ENCODE measurements around the gene MTMR3.

DNA sequence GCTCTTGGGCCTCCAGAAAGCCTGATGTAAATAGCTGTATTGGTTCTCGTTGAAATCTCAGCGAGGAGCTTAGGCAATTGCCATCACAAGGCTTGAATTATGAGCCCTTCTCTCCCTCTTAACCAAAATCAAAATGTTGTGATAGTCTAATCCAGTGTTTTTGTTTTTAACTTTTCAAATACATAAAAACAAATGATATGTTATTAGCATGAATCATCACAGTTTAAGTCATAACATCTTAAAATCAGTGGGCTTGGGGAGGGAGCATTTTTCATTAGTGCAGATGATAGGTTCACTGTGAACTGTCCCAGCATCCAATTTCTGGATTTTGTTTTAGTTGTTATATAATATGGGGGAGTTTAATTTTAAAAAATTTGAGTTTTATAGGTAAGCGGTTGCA, 148.4 kb downstream of the MTMR3 start:
- TF ChIP-seq, protein P1, sequence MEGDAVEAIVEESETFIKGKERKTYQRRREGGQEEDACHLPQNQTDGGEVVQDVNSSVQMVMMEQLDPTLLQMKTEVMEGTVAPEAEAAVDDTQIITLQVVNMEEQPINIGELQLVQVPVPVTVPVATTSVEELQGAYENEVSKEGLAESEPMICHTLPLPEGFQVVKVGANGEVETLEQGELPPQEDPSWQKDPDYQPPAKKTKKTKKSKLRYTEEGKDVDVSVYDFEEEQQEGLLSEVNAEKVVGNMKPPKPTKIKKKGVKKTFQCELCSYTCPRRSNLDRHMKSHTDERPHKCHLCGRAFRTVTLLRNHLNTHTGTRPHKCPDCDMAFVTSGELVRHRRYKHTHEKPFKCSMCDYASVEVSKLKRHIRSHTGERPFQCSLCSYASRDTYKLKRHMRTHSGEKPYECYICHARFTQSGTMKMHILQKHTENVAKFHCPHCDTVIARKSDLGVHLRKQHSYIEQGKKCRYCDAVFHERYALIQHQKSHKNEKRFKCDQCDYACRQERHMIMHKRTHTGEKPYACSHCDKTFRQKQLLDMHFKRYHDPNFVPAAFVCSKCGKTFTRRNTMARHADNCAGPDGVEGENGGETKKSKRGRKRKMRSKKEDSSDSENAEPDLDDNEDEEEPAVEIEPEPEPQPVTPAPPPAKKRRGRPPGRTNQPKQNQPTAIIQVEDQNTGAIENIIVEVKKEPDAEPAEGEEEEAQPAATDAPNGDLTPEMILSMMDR (IDR thresholded peaks at IDR 0.05), result no peak
- no peak for TF ChIP-seq NPAS2 (CRISPR knock-in tag; IDR thresholded peaks at IDR 0.05; ENCODE audit: borderline replicate concordance)

Data from A549 (cell line).